ENCODE data around the gene SHLD1.

SHLD1 gene

DNA sequence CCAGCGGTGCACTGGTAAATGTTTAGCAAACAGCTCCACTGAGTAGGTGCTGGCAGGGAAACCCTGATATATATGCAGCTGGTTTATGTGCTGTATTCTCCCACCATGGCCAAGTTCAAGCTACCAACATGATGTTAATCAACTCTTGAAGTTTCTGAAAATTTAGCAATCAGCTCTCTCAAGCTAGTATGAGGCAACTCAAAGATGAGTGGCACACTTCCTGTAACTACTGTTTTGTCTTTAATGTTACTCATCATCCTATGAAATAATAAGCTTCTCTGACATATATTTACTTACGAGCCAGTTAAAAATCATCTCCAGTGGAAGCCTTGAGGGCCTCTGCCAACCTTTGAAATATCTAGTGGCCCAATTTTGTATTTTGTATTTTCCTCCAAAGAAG, 145.4 kb downstream of the SHLD1 start:
- H3K4me2 ChIP-seq (ENCODE audit: low read depth, low read length): no peak overlapping the region
- no peaks in the 10 kb centered on the region for H4K20me1 ChIP-seq (ENCODE audit: insufficient read depth, low read length)
- H3K9me2 ChIP-seq (replicated peaks; ENCODE audit: insufficient read depth, low read length): no peaks in the 10 kb centered on the region
- TF ChIP-seq EZH2 (optimal IDR thresholded peaks at IDR 0.05; ENCODE audit: low read depth, low read length) (no peak), EZH2phosphoT487 (IDR thresholded peaks at IDR 0.05; ENCODE audit: low read length) (no peak)
- TF ChIP-seq, protein P1, sequence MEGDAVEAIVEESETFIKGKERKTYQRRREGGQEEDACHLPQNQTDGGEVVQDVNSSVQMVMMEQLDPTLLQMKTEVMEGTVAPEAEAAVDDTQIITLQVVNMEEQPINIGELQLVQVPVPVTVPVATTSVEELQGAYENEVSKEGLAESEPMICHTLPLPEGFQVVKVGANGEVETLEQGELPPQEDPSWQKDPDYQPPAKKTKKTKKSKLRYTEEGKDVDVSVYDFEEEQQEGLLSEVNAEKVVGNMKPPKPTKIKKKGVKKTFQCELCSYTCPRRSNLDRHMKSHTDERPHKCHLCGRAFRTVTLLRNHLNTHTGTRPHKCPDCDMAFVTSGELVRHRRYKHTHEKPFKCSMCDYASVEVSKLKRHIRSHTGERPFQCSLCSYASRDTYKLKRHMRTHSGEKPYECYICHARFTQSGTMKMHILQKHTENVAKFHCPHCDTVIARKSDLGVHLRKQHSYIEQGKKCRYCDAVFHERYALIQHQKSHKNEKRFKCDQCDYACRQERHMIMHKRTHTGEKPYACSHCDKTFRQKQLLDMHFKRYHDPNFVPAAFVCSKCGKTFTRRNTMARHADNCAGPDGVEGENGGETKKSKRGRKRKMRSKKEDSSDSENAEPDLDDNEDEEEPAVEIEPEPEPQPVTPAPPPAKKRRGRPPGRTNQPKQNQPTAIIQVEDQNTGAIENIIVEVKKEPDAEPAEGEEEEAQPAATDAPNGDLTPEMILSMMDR (IDR thresholded peaks at IDR 0.05; ENCODE audit: low read length): no peak
- no peaks in the 10 kb centered on the region for H3K4me1 ChIP-seq (ENCODE audit: low read length)
- no peaks in the 10 kb centered on the region for H3K36me3 ChIP-seq (replicated peaks; ENCODE audit: insufficient read depth, low read length)
- no peak overlapping the region for H3K4me3 ChIP-seq (ENCODE audit: low read length)
- no peaks in the 10 kb centered on the region for H3K79me2 ChIP-seq (ENCODE audit: low read length)
- no peak overlapping the region for H2AFZ ChIP-seq (ENCODE audit: low read length)
- no peaks in the 10 kb centered on the region for H3K27me3 ChIP-seq (replicated peaks; ENCODE audit: insufficient read depth, low read length)
- no peak overlapping the region for H3K27ac ChIP-seq (ENCODE audit: low read length)
- DNase-seq: no peak
- H3K9me3 ChIP-seq (replicated peaks; ENCODE audit: insufficient read depth, low read length): no peaks in the 10 kb centered on the region
- H3K9ac ChIP-seq (ENCODE audit: low read length): no peak overlapping the region
- no peaks in the 10 kb centered on the region for H3F3A ChIP-seq (ENCODE audit: insufficient read depth, low read length)

DNA sequence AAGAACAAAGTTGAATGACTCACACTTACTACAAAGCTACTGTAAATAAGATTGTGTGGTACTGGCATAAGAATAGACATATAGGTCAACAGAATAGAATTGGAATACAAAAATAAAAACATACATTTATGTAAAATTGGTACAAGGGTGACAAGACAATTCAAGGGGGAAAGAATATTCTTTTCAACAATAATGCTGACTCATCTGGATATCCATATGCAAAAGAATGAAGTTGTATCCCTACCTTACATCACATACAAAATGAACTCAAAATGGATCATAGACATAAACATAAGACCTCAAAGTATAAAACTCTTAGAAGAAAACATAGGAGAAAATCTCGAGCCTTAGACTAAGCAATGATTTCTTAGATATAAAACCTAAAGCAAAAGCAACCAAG, 149.2 kb downstream of the SHLD1 start:
- no peaks in the 10 kb centered on the region for H3K27me3 ChIP-seq (replicated peaks; ENCODE audit: insufficient read depth, low read length)
- no peaks in the 10 kb centered on the region for H4K20me1 ChIP-seq (ENCODE audit: insufficient read depth, low read length)
- H3K79me2 ChIP-seq (ENCODE audit: low read length): no peaks in the 10 kb centered on the region
- no peaks in the 10 kb centered on the region for H3K9me2 ChIP-seq (replicated peaks; ENCODE audit: insufficient read depth, low read length)
- H2AFZ ChIP-seq (ENCODE audit: low read length): no peak overlapping the region
- no peaks in the 10 kb centered on the region for H3F3A ChIP-seq (ENCODE audit: insufficient read depth, low read length)
- no peaks in the 10 kb centered on the region for H3K4me1 ChIP-seq (ENCODE audit: low read length)
- no peak overlapping the region for H3K9ac ChIP-seq (ENCODE audit: low read length)
- no peak overlapping the region for H3K27ac ChIP-seq (ENCODE audit: low read length)
- H3K9me3 ChIP-seq (replicated peaks; ENCODE audit: insufficient read depth, low read length): no peaks in the 10 kb centered on the region
- H3K4me2 ChIP-seq (ENCODE audit: low read depth, low read length): no peak overlapping the region
- H3K4me3 ChIP-seq (ENCODE audit: low read length): no peak overlapping the region
- no peaks in the 10 kb centered on the region for H3K36me3 ChIP-seq (replicated peaks; ENCODE audit: insufficient read depth, low read length)
- TF ChIP-seq, protein P1 (IDR thresholded peaks at IDR 0.05; ENCODE audit: low read length): no peak
- TF ChIP-seq EZH2 (optimal IDR thresholded peaks at IDR 0.05; ENCODE audit: low read depth, low read length): no peak
- no peak for TF ChIP-seq EZH2phosphoT487 (IDR thresholded peaks at IDR 0.05; ENCODE audit: low read length)
- no peak for DNase-seq

DNA sequence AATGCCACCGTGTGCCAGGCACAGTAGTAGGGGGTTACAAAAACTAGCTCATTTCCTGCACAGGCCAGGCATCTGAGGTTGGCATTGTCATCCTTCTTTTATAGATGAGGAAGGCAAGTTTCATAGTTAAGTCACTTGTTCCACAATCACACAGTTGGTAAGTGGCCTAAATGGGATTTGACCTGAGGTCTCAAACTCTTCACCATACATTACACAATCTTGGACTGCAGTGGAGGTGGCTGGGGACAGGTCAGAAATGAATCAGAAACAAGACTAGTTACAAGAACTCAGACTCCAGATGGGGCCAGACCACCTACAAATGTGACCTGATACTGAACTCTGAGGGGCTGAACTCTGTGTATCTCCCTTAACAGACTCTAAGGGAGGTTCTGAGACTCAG, 150.7 kb downstream of the SHLD1 start:
- no peaks in the 10 kb centered on the region for H3K27me3 ChIP-seq (replicated peaks; ENCODE audit: insufficient read depth, low read length)
- TF ChIP-seq EZH2 (optimal IDR thresholded peaks at IDR 0.05; ENCODE audit: low read depth, low read length) (no peak), EZH2phosphoT487 (IDR thresholded peaks at IDR 0.05; ENCODE audit: low read length) (no peak)
- TF ChIP-seq, protein P1 (IDR thresholded peaks at IDR 0.05; ENCODE audit: low read length): no peak
- no peak overlapping the region for H3K27ac ChIP-seq (ENCODE audit: low read length)

More for the DNA sequence above, 150.7 kb downstream of the SHLD1 start:
- H3K9me3 ChIP-seq (replicated peaks; ENCODE audit: insufficient read depth, low read length): no peaks in the 10 kb centered on the region
- no peak overlapping the region for H3K9ac ChIP-seq (ENCODE audit: low read length)
- H3K79me2 ChIP-seq (ENCODE audit: low read length): no peaks in the 10 kb centered on the region
- H3F3A ChIP-seq (ENCODE audit: insufficient read depth, low read length): no peaks in the 10 kb centered on the region
- no peaks in the 10 kb centered on the region for H3K9me2 ChIP-seq (replicated peaks; ENCODE audit: insufficient read depth, low read length)
- no peak overlapping the region for H2AFZ ChIP-seq (ENCODE audit: low read length)
- no peak for DNase-seq
- no peaks in the 10 kb centered on the region for H4K20me1 ChIP-seq (ENCODE audit: insufficient read depth, low read length)
- no peak overlapping the region for H3K4me2 ChIP-seq (ENCODE audit: low read depth, low read length)
- no peaks in the 10 kb centered on the region for H3K4me1 ChIP-seq (ENCODE audit: low read length)
- no peak overlapping the region for H3K4me3 ChIP-seq (ENCODE audit: low read length)
- no peaks in the 10 kb centered on the region for H3K36me3 ChIP-seq (replicated peaks; ENCODE audit: insufficient read depth, low read length)

Data from MM.1S (cell line).